H9 (cell line): ENCODE measurements around the gene ORM2. TPM values are rescaled to one million over a fixed set of nuclear protein-coding genes. Genes with fewer than 3 reads are reported as not detected.

ENCODE experiments used
- DNase-seq: peaks from one replicate; pipeline ENCODE4 v3.0.0-alpha.2; 2017
- H2AFZ ChIP-seq: one replicate; pipeline ENCODE4 v1.6.1; 2013; ENCODE audit warnings: mild to moderate bottlenecking, low read length, control low read depth, moderate library complexity
- H2AK5ac ChIP-seq: 2 replicates; pipeline ENCODE4 v1.6.1; 2013; ENCODE audit warnings: low read length, control low read depth, mixed read lengths; ENCODE audit not compliant: insufficient read length
- H2BK120ac ChIP-seq: one replicate; pipeline ENCODE4 v1.6.1; 2013; ENCODE audit warnings: low read depth, mild to moderate bottlenecking, low read length, control low read depth, inconsistent platforms; ENCODE audit not compliant: poor library complexity, severe bottlenecking
- H2BK12ac ChIP-seq: 2 replicates; pipeline ENCODE4 v1.6.1; 2013; ENCODE audit warnings: low read length, control low read depth, mixed read lengths, low read depth; ENCODE audit not compliant: insufficient read length
- H2BK15ac ChIP-seq: 2 replicates; pipeline ENCODE4 v1.6.1; 2013; ENCODE audit warnings: low read depth, low read length, control low read depth
- H2BK20ac ChIP-seq: one replicate; pipeline ENCODE4 v1.6.1; 2013; ENCODE audit warnings: low read depth, mild to moderate bottlenecking, low read length, control low read depth, inconsistent platforms; ENCODE audit not compliant: poor library complexity, severe bottlenecking
- H2BK5ac ChIP-seq: 2 replicates; pipeline ENCODE4 v1.6.1; 2013; ENCODE audit warnings: low read length, control low read depth, mixed read lengths; ENCODE audit not compliant: insufficient read length
- H3K14ac ChIP-seq: 2 replicates; pipeline ENCODE4 v1.6.1; 2013; ENCODE audit warnings: low read length, control low read depth; ENCODE audit not compliant: insufficient read depth
- H3K18ac ChIP-seq: 2 replicates; pipeline ENCODE4 v1.6.1; 2013; ENCODE audit warnings: low read depth, mild to moderate bottlenecking, mixed read lengths, low read length, control low read depth; ENCODE audit not compliant: insufficient read length
- H3K23ac ChIP-seq: 2 replicates; pipeline ENCODE4 v1.6.1; 2013; ENCODE audit warnings: low read length, control low read depth, mixed read lengths, low read depth; ENCODE audit not compliant: insufficient read length
- H3K23me2 ChIP-seq: 2 replicates; pipeline ENCODE4 v1.6.1; 2013; ENCODE audit warnings: low read depth, mild to moderate bottlenecking, mixed read lengths, low read length, control low read depth; ENCODE audit not compliant: insufficient read length, poor library complexity, severe bottlenecking
- H3K27ac ChIP-seq: 2 replicates; pipeline ENCODE4 v1.5.1; 2013; ENCODE audit warnings: low read length, control low read depth, mixed read lengths, low read depth; ENCODE audit not compliant: insufficient read length
- H3K27me3 ChIP-seq: 2 replicates; pipeline ENCODE4 v1.6.1; 2013; ENCODE audit warnings: low read length, control low read depth, inconsistent platforms; ENCODE audit not compliant: insufficient read depth
- H3K4ac ChIP-seq: 2 replicates; pipeline ENCODE4 v1.6.1; 2013; ENCODE audit warnings: low read depth, mild to moderate bottlenecking, control low read depth, inconsistent platforms, low read length, moderate library complexity
- H3K4me1 ChIP-seq: 2 replicates; pipeline ENCODE4 v1.6.1; 2013; ENCODE audit warnings: low read length, control low read depth, inconsistent platforms; ENCODE audit not compliant: insufficient read depth
- H3K4me2 ChIP-seq: 2 replicates; pipeline ENCODE4 v1.6.1; 2013; ENCODE audit warnings: low read length, control low read depth, mixed read lengths; ENCODE audit not compliant: insufficient read length, insufficient read depth
- H3K56ac ChIP-seq: 2 replicates; pipeline ENCODE4 v1.6.1; 2013; ENCODE audit warnings: low read depth, mild to moderate bottlenecking, mixed read lengths, low read length, control low read depth; ENCODE audit not compliant: insufficient read length
- H3K79me1 ChIP-seq: 2 replicates; pipeline ENCODE4 v1.6.1; 2013; ENCODE audit warnings: low read depth, mild to moderate bottlenecking, moderate library complexity, low read length, control low read depth, inconsistent platforms; ENCODE audit not compliant: insufficient read depth, poor library complexity, severe bottlenecking
- H3K79me2 ChIP-seq: 2 replicates; pipeline ENCODE4 v1.6.1; 2013; ENCODE audit warnings: low read length, control low read depth, inconsistent platforms; ENCODE audit not compliant: insufficient read depth
- H3K9ac ChIP-seq: 2 replicates; pipeline ENCODE4 v1.6.1; 2013; ENCODE audit warnings: low read length, control low read depth, mixed read lengths; ENCODE audit not compliant: insufficient read length; ENCODE audit errors: extremely low read depth
- H3K9me3 ChIP-seq: one replicate; pipeline ENCODE4 v1.6.1; 2013; ENCODE audit warnings: low read depth, low read length, inconsistent platforms; ENCODE audit not compliant: control insufficient read depth
- H3T11ph ChIP-seq: one replicate; pipeline ENCODE4 v1.6.1; 2013; ENCODE audit warnings: mild to moderate bottlenecking, low read length, control low read depth, inconsistent platforms
- H4K20me1 ChIP-seq: one replicate; pipeline ENCODE4 v1.6.1; 2013; ENCODE audit not compliant: control insufficient read depth, insufficient read length, insufficient read depth
- H4K5ac ChIP-seq: 2 replicates; pipeline ENCODE4 v1.6.1; 2013; ENCODE audit warnings: low read depth, mild to moderate bottlenecking, mixed read lengths, low read length, control low read depth; ENCODE audit not compliant: insufficient read length
- H4K8ac ChIP-seq: replicated peaks from 2 replicates; pipeline ENCODE4 v1.6.1; 2013; ENCODE audit warnings: low read length, control low read depth, mixed read lengths, low read depth; ENCODE audit not compliant: insufficient read length
- H4K91ac ChIP-seq: 2 replicates; pipeline ENCODE4 v1.6.1; 2013; ENCODE audit warnings: low read depth, mild to moderate bottlenecking, moderate library complexity, mixed read lengths, low read length, control low read depth; ENCODE audit not compliant: insufficient read length
- H3K27ac Mint-ChIP-seq, 3 experiments: 2 replicates in 2 of 3; 3 replicates in 1 of 3; pipeline ENCODE4 v1.8.0; 2020 to 2021; ENCODE audit warnings: mixed read lengths in 3 of 3, mild to moderate bottlenecking in 1 of 3, moderate library complexity in 1 of 3
- H3K27me3 Mint-ChIP-seq: 2 replicates; pipeline ENCODE4 v1.8.0; 2021; ENCODE audit warnings: low read depth, mild to moderate bottlenecking, moderate library complexity, mixed read lengths
- H3K36me3 Mint-ChIP-seq, 3 experiments: 2 replicates in 2 of 3; 3 replicates in 1 of 3; pipeline ENCODE4 v1.8.0; 2020 to 2021; ENCODE audit warnings: low read depth in 3 of 3, mixed read lengths in 3 of 3; ENCODE audit not compliant: insufficient read depth in 1 of 3
- H3K4me1 Mint-ChIP-seq, 2 experiments: 2 replicates each; pipeline ENCODE4 v1.8.0; 2020; ENCODE audit warnings: mixed read lengths in 2 of 2
- H3K4me3 Mint-ChIP-seq, 2 experiments: 2 replicates in 1 of 2; 3 replicates in 1 of 2; pipeline ENCODE4 v1.8.0; 2020 to 2021; ENCODE audit warnings: mild to moderate bottlenecking in 2 of 2, mixed read lengths in 2 of 2, moderate library complexity in 1 of 2
- H3K9me3 Mint-ChIP-seq, 2 experiments: 2 replicates in 1 of 2; 3 replicates in 1 of 2; pipeline ENCODE4 v1.8.0; 2020; ENCODE audit warnings: mild to moderate bottlenecking in 2 of 2, mixed read lengths in 2 of 2, moderate library complexity in 1 of 2
- WGBS: extraction: QIAGEN DNeasy Blood & Tissue Kit; methylation state at CpG from one replicate; pipeline ENCODE4 v1.1.7; 2013; ENCODE audit warnings: missing lambda C conversion rate, low lambda C conversion rate, mixed read lengths; ENCODE audit not compliant: insufficient read length; ENCODE audit errors: extremely low coverage; 5-methylcytosine and 5-hydroxymethylcytosine counted together
- total RNA-seq: library from RNA; stranded (reverse); gene quantifications from 2 replicates; pipeline ENCODE4 v1.2.1, GENCODE V29; 2021
- TF ChIP-seq, protein P1 (sequence below): fragments of 200-600 bp; sonication (generic); conservative IDR thresholded peaks from 3 replicates; pipeline ENCODE4 v1.8.0; 2021; ENCODE audit warnings: antibody characterized with exemption, mild to moderate bottlenecking

The ORM2 gene
- total RNA-seq, 1 experiment from 2014 or later, result 1.2 TPM

DNA sequence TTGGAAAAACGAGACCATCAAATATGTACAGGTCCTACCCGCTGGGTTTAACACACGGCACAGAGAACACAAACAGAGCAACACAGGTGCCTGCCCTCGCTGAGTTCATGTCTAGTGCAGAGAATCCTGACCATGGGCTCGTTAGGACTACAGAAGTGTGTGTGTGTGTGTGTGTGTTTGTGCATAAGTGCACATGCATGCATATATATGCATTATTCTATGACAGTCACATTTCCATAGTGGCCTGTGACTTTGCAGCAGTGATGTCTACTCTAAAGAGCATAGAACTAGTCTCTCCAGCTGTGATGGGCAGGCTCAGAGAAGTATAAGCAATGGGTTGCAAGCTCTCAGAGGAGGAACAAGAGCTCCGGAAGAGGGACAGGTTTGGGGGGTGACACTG is 27.7 kb downstream of the ORM2 start:
- 0 out of 7 replicates have a peak overlapping the region, but pooled peaks of 1 of the 3 experiments have one; percentile 37 for H3K27ac Mint-ChIP-seq
- H3K18ac ChIP-seq, result no peak overlapping the region
- H2AFZ ChIP-seq, result no peak overlapping the region
- H3K9ac ChIP-seq, result no peak overlapping the region
- H3K27me3 Mint-ChIP-seq, result no peaks in the 10 kb centered on the region
- no peak overlapping the region for H3K4ac ChIP-seq
- no peak overlapping the region for H3K4me3 Mint-ChIP-seq
- no peaks in the 10 kb centered on the region for H3K9me3 Mint-ChIP-seq
- no peak for DNase-seq
- no peak overlapping the region for H3T11ph ChIP-seq
- H3K79me1 ChIP-seq, result no peaks in the 10 kb centered on the region
- no peak overlapping the region for H3K27ac ChIP-seq
- H4K5ac ChIP-seq, result no peak overlapping the region
- H3K27me3 ChIP-seq, result no peaks in the 10 kb centered on the region
- H2BK5ac ChIP-seq, result no peak overlapping the region
- no peak overlapping the region for H3K4me2 ChIP-seq
- no peak overlapping the region for H3K14ac ChIP-seq
- no peak overlapping the region for H2BK15ac ChIP-seq
- no peak overlapping the region for H2BK120ac ChIP-seq
- no peaks in the 10 kb centered on the region for H3K23me2 ChIP-seq
- H2AK5ac ChIP-seq, result no peak overlapping the region
- no peaks in the 10 kb centered on the region for H3K9me3 ChIP-seq
- H2BK12ac ChIP-seq, result no peak overlapping the region
- no peaks in the 10 kb centered on the region for H3K4me1 Mint-ChIP-seq
- no peaks in the 10 kb centered on the region for H3K4me1 ChIP-seq
- TF ChIP-seq, protein P1, sequence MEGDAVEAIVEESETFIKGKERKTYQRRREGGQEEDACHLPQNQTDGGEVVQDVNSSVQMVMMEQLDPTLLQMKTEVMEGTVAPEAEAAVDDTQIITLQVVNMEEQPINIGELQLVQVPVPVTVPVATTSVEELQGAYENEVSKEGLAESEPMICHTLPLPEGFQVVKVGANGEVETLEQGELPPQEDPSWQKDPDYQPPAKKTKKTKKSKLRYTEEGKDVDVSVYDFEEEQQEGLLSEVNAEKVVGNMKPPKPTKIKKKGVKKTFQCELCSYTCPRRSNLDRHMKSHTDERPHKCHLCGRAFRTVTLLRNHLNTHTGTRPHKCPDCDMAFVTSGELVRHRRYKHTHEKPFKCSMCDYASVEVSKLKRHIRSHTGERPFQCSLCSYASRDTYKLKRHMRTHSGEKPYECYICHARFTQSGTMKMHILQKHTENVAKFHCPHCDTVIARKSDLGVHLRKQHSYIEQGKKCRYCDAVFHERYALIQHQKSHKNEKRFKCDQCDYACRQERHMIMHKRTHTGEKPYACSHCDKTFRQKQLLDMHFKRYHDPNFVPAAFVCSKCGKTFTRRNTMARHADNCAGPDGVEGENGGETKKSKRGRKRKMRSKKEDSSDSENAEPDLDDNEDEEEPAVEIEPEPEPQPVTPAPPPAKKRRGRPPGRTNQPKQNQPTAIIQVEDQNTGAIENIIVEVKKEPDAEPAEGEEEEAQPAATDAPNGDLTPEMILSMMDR, result no peak
- peaks cover 2% of the 10 kb centered on the region for H4K20me1 ChIP-seq
- H4K8ac ChIP-seq, result no peak overlapping the region
- H3K56ac ChIP-seq, result no peak overlapping the region
- no peak overlapping the region for H3K23ac ChIP-seq
- H3K36me3 Mint-ChIP-seq, result peaks cover 38 to 66% (median 62%) of the 10 kb centered on the region in 3 experiments
- no peak overlapping the region for H2BK20ac ChIP-seq
- H3K79me2 ChIP-seq, result no peaks in the 10 kb centered on the region
- no CpG with 5 or more reads among the region's 6 CpGs for WGBS
- H4K91ac ChIP-seq, result no peak overlapping the region
